Measurements from ENCODE around the gene PTGER1. TPM values are rescaled to one million over a fixed set of nuclear protein-coding genes. Genes with fewer than 3 reads are reported as not detected.
"Not testable (repeated sequence)": the region's sequence is repeated elsewhere in the genome, so short reads cannot be mapped to it uniquely, and the experiment has no call there.

Gene PTGER1
- total RNA-seq, 1 experiment from 2014 or later = 0.63 TPM

- Histone ChIP-seq H4K8ac (replicated peaks; ENCODE audit: insufficient read length, low read depth, low read length) (no peak overlapping the region), H4K91ac (ENCODE audit: insufficient read length, low read depth, low read length) (no peak overlapping the region), H2BK20ac (ENCODE audit: low read depth, low read length, poor library complexity, severe bottlenecking) (no peak overlapping the region), H3K23me2 (ENCODE audit: insufficient read length, low read depth, low read length, poor library complexity, severe bottlenecking) (no peaks in the 10 kb centered on the region), H3K14ac (ENCODE audit: insufficient read depth, low read length) (no peak overlapping the region), H3K27me3 (ENCODE audit: insufficient read depth, low read length) (no peaks in the 10 kb centered on the region), H2AFZ (ENCODE audit: low read length) (no peak overlapping the region), H2BK5ac (ENCODE audit: insufficient read length, low read length) (no peak overlapping the region), H4K5ac (ENCODE audit: insufficient read length, low read depth, low read length) (no peak overlapping the region), H2BK12ac (ENCODE audit: insufficient read length, low read depth, low read length) (no peak overlapping the region), H3K9ac (ENCODE audit: extremely low read depth, insufficient read length, low read length) (no peak overlapping the region), H2AK5ac (ENCODE audit: insufficient read length, low read length) (no peak overlapping the region), H3K56ac (ENCODE audit: insufficient read length, low read depth, low read length) (no peak overlapping the region), H3K4me2 (ENCODE audit: insufficient read depth, insufficient read length, low read length) (no peak overlapping the region), H3K79me2 (ENCODE audit: insufficient read depth, low read length) (no peaks in the 10 kb centered on the region), H3K4ac (ENCODE audit: low read depth, low read length) (no peak overlapping the region), H3K9me3 (ENCODE audit: control insufficient read depth, low read depth, low read length) (no peaks in the 10 kb centered on the region), H3K23ac (ENCODE audit: insufficient read length, low read depth, low read length) (no peak overlapping the region), H3K18ac (ENCODE audit: insufficient read length, low read depth, low read length) (peak overlapping the region; percentile 15), H3K27ac (ENCODE audit: insufficient read length, low read depth, low read length) (no peak overlapping the region), H3K4me1 (ENCODE audit: insufficient read depth, low read length) (no peaks in the 10 kb centered on the region), H3K79me1 (ENCODE audit: insufficient read depth, low read depth, low read length, poor library complexity, severe bottlenecking) (no peaks in the 10 kb centered on the region), H2BK120ac (ENCODE audit: low read depth, low read length, poor library complexity, severe bottlenecking) (no peak overlapping the region), H2BK15ac (ENCODE audit: low read depth, low read length) (no peak overlapping the region), H3T11ph (ENCODE audit: low read length) (no peak overlapping the region), H4K20me1 (ENCODE audit: control insufficient read depth, insufficient read depth, insufficient read length) (no peaks in the 10 kb centered on the region)
- Mint-ChIP-seq H3K4me3 (peak overlapping the region in 1 of 2 experiments; percentile 41; a peak in 1 of 5 replicates), H3K9me3 (no peaks in the 10 kb centered on the region), H3K4me1 (peaks cover 5 to 14% of the 10 kb centered on the region in 2 experiments; a peak in 3 of 4 replicates), H3K27ac (peak overlapping the region in 1 of 3 experiments; percentile 88; a peak in 2 of 7 replicates), H3K36me3 (ENCODE audit: insufficient read depth in 1 of 3, low read depth in 3 of 3) (no peaks in the 10 kb centered on the region), H3K27me3 (ENCODE audit: low read depth) (peaks cover 8% of the 10 kb centered on the region)
- TF ChIP-seq CTCF (conservative IDR thresholded peaks at IDR 0.05) = peak; percentile 93
- WGBS (ENCODE audit: extremely low coverage, insufficient read length, low lambda C conversion rate) = no CpG with 5 or more reads among the region's 19 CpGs
- DNase-seq = peak; percentile 90
These were observed 30.5 kb upstream of the PTGER1 start for GRCh38 chr19:14505488-14506239.

- H3K4ac ChIP-seq (ENCODE audit: low read depth, low read length); H2BK20ac ChIP-seq (ENCODE audit: low read depth, low read length, poor library complexity, severe bottlenecking); H3K79me2 ChIP-seq (ENCODE audit: insufficient read depth, low read length); H4K20me1 ChIP-seq (ENCODE audit: control insufficient read depth, insufficient read depth, insufficient read length); H3K14ac ChIP-seq (ENCODE audit: insufficient read depth, low read length); H3K27ac ChIP-seq (ENCODE audit: insufficient read length, low read depth, low read length); H3K9me3 Mint-ChIP-seq; H2AFZ ChIP-seq (ENCODE audit: low read length); H2BK15ac ChIP-seq (ENCODE audit: low read depth, low read length); H3K27ac Mint-ChIP-seq; H3T11ph ChIP-seq (ENCODE audit: low read length); H3K79me1 ChIP-seq (ENCODE audit: insufficient read depth, low read depth, low read length, poor library complexity, severe bottlenecking); H4K5ac ChIP-seq (ENCODE audit: insufficient read length, low read depth, low read length); H4K91ac ChIP-seq (ENCODE audit: insufficient read length, low read depth, low read length); H3K4me3 Mint-ChIP-seq; H3K56ac ChIP-seq (ENCODE audit: insufficient read length, low read depth, low read length); H3K23me2 ChIP-seq (ENCODE audit: insufficient read length, low read depth, low read length, poor library complexity, severe bottlenecking); H3K36me3 Mint-ChIP-seq (ENCODE audit: insufficient read depth in 1 of 3, low read depth in 3 of 3); H2AK5ac ChIP-seq (ENCODE audit: insufficient read length, low read length); H3K9me3 ChIP-seq (ENCODE audit: control insufficient read depth, low read depth, low read length); H3K27me3 Mint-ChIP-seq (ENCODE audit: low read depth); H2BK12ac ChIP-seq (ENCODE audit: insufficient read length, low read depth, low read length); H3K4me2 ChIP-seq (ENCODE audit: insufficient read depth, insufficient read length, low read length); H3K27me3 ChIP-seq (ENCODE audit: insufficient read depth, low read length); H3K9ac ChIP-seq (ENCODE audit: extremely low read depth, insufficient read length, low read length); H3K4me1 ChIP-seq (ENCODE audit: insufficient read depth, low read length); H3K18ac ChIP-seq (ENCODE audit: insufficient read length, low read depth, low read length); H2BK120ac ChIP-seq (ENCODE audit: low read depth, low read length, poor library complexity, severe bottlenecking); H2BK5ac ChIP-seq (ENCODE audit: insufficient read length, low read length); DNase-seq; H4K8ac ChIP-seq (replicated peaks; ENCODE audit: insufficient read length, low read depth, low read length); H3K23ac ChIP-seq (ENCODE audit: insufficient read length, low read depth, low read length): not testable (repeated sequence)
- no CpG with 5 or more reads among the region's 8 CpGs for WGBS (ENCODE audit: extremely low coverage, insufficient read length, low lambda C conversion rate)
- H3K4me1 Mint-ChIP-seq = peaks cover 5 to 11% of the 10 kb centered on the region in 2 experiments; a peak in 3 of 4 replicates
These were observed 29.4 kb upstream of the PTGER1 start for GRCh38 chr19:14504575-14504974.
